Caco-2 (cell line): ENCODE measurements around the gene POLRMT. TPM values are rescaled to one million over a fixed set of nuclear protein-coding genes. Genes with fewer than 3 reads are reported as not detected.
"Not testable (repeated sequence)": the region's sequence is repeated elsewhere in the genome, so short reads cannot be mapped to it uniquely, and the experiment has no call there.

ENCODE experiments used
- BruUV-seq: library from RNA; stranded (reverse); fragments of 400-500 nt; replicated peaks from 2 replicates; lab custom pipeline; 2021; lab: Mats Ljungman, UMichigan
- CTCF ChIA-PET: fragments of 300-600 bp; sonication (Branson Sonifier 250); formaldehyde crosslinking; loops from one replicate; lab custom pipeline; 2022; ENCODE audit warnings: antibody characterized with exemption; lab: Charles Lee
- POLR2A ChIA-PET: fragments of 300-600 bp; sonication (Branson Sonifier 250); formaldehyde crosslinking; loops from one replicate; lab custom pipeline; 2022; ENCODE audit warnings: antibody characterized with exemption; lab: Charles Lee
- DNase-seq, 2 experiments: peaks; one replicate each; pipeline versions ENCODE4 v3.0.0 to v3.0.0-alpha.2; 2020 to 2022
- H3K27me3 ChIP-seq: replicated peaks from 2 replicates; pipeline ENCODE4 v1.6.0; 2011; ENCODE audit warnings: low read length; ENCODE audit not compliant: control insufficient read depth, insufficient read depth
- H3K36me3 ChIP-seq: 2 replicates; pipeline ENCODE4 v1.5.1; 2011; ENCODE audit warnings: low read length; ENCODE audit not compliant: control insufficient read depth, insufficient read depth
- H3K4me1 ChIP-seq: fragments of 250-450 bp; sonication (Bioruptor Pico); 2 replicates; pipeline ENCODE4 v1.5.1; 2020; ENCODE audit warnings: mild to moderate bottlenecking
- H3K4me3 ChIP-seq: 2 replicates; pipeline ENCODE4 v1.5.1; 2011; ENCODE audit warnings: low read depth, mild to moderate bottlenecking, control low read depth, low read length
- H3K9me3 ChIP-seq: fragments of 250-450 bp; sonication (Bioruptor Pico); 2 replicates; pipeline ENCODE4 v1.5.1; 2020; ENCODE audit warnings: mild to moderate bottlenecking, moderate library complexity
- H3K27ac Mint-ChIP-seq: one replicate; pipeline ENCODE4 v1.8.0; 2022; ENCODE audit warnings: mixed read lengths; ENCODE audit not compliant: unreplicated experiment
- H3K27me3 Mint-ChIP-seq: one replicate; pipeline ENCODE4 v1.8.0; 2022; ENCODE audit warnings: mixed read lengths; ENCODE audit not compliant: insufficient read depth, unreplicated experiment
- H3K36me3 Mint-ChIP-seq: one replicate; pipeline ENCODE4 v1.8.0; 2022; ENCODE audit warnings: mild to moderate bottlenecking, mixed read lengths; ENCODE audit not compliant: insufficient read depth, unreplicated experiment
- H3K4me1 Mint-ChIP-seq: one replicate; pipeline ENCODE4 v1.8.0; 2022; ENCODE audit warnings: low read depth, mixed read lengths; ENCODE audit not compliant: unreplicated experiment
- H3K4me3 Mint-ChIP-seq: one replicate; pipeline ENCODE4 v1.8.0; 2022; ENCODE audit warnings: mild to moderate bottlenecking, moderate library complexity, mixed read lengths; ENCODE audit not compliant: unreplicated experiment
- H3K9me3 Mint-ChIP-seq: one replicate; pipeline ENCODE4 v1.8.0; 2022; ENCODE audit warnings: mixed read lengths; ENCODE audit not compliant: unreplicated experiment
- intact Hi-C: fragments of 100-400 bp; cut with micrococcal nuclease; formaldehyde crosslinking; loops from one replicate; pipeline ENCODE4 v1.10.0; 2022; ENCODE audit not compliant: unreplicated experiment
- total RNA-seq: library from RNA; stranded (reverse); gene quantifications from 2 replicates; pipeline ENCODE4 v1.2.3, GENCODE V29; 2022
- TF ChIP-seq, protein P1 (sequence below), 2 experiments: fragments of 200-600 bp in 1 of 2; IDR thresholded peaks; 1 replicate in 1 of 2; 2 replicates in 1 of 2; pipeline versions ENCODE4 v1.5.1 to v1.8.0; 2011 to 2022; ENCODE audit warnings: antibody characterized with exemption in 1 of 2, control low read depth in 1 of 2, inconsistent platforms in 1 of 2, low read depth in 1 of 2, low read length in 1 of 2, mild to moderate bottlenecking in 1 of 2, moderate library complexity in 1 of 2; ENCODE audit not compliant: insufficient read depth in 1 of 2, severe bottlenecking in 1 of 2, unreplicated experiment in 1 of 2

Gene POLRMT
- total RNA-seq, 1 experiment from 2014 or later: 95.8 TPM

DNA sequence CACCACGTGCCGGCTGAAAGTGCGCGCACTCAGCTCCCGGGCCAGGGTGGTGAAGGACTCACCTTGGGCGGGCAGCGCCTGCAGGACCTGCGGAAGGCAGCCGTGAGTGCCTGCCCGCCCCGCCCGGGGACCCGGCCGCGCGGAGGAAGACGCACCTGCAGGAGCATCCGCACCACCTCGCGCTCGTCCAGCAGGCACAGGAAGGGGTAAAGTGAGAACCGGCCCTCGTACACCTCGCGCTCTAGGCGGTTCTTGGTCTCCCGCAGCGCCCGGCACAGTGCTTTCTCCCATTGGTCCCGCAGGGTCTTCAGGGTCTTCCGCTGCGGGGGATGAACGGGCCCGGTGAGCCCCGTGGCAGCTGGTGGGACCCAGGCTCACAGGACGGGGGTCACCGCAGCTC lies 10.7 kb downstream of the POLRMT start:
- Histone ChIP-seq H3K4me3 (no peak overlapping the region), H3K27me3 (no peaks in the 10 kb centered on the region), H3K4me1 (no peaks in the 10 kb centered on the region), H3K36me3 (no peaks in the 10 kb centered on the region; the same call in 1 of the 2 replicates), H3K9me3 (no peaks in the 10 kb centered on the region)
- POLR2A ChIA-PET: no interaction called here
- intact Hi-C loops: no loop called here
- H3K36me3 Mint-ChIP-seq: peaks cover 41% of the 10 kb centered on the region
- no TSS peak for BruUV-seq
- CTCF ChIA-PET: no interaction called here
- no peak overlapping the region for H3K4me3 Mint-ChIP-seq
- TF ChIP-seq, protein P1, sequence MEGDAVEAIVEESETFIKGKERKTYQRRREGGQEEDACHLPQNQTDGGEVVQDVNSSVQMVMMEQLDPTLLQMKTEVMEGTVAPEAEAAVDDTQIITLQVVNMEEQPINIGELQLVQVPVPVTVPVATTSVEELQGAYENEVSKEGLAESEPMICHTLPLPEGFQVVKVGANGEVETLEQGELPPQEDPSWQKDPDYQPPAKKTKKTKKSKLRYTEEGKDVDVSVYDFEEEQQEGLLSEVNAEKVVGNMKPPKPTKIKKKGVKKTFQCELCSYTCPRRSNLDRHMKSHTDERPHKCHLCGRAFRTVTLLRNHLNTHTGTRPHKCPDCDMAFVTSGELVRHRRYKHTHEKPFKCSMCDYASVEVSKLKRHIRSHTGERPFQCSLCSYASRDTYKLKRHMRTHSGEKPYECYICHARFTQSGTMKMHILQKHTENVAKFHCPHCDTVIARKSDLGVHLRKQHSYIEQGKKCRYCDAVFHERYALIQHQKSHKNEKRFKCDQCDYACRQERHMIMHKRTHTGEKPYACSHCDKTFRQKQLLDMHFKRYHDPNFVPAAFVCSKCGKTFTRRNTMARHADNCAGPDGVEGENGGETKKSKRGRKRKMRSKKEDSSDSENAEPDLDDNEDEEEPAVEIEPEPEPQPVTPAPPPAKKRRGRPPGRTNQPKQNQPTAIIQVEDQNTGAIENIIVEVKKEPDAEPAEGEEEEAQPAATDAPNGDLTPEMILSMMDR (IDR thresholded peaks at IDR 0.05; ENCODE audit: insufficient read depth in 1 of 2, low read depth in 1 of 2, low read length in 1 of 2, severe bottlenecking in 1 of 2, unreplicated experiment in 1 of 2): no peak
- no peak overlapping the region for H3K27ac Mint-ChIP-seq
- DNase-seq: no peak
- no peaks in the 10 kb centered on the region for H3K27me3 Mint-ChIP-seq
- no peaks in the 10 kb centered on the region for H3K4me1 Mint-ChIP-seq
- H3K9me3 Mint-ChIP-seq: no peaks in the 10 kb centered on the region

DNA sequence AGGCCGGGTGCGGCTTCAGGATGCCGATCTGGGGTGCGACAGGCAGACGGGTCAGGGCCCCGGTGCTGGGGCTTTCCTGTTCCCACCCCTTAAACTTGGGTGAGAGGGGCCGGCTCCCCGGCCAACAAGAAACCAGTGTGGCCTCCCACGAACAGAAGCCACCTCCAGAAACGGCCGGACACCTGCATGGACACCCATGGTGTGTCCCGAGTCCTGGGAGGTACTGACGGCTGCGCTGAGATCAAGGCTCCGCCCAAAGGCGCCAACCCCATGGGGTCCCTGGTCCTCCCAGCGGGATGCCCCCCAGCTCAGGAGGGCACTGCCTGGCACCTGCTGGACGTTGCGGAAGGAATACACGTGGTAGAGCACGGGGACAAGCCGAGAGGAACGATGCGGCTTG lies 11.5 kb downstream of the POLRMT start:
- no peaks in the 10 kb centered on the region for H3K4me1 Mint-ChIP-seq
- POLR2A ChIA-PET: no interaction called here
- no peak for DNase-seq
- no peaks in the 10 kb centered on the region for H3K9me3 ChIP-seq
- no peaks in the 10 kb centered on the region for H3K27me3 ChIP-seq
- H3K4me1 ChIP-seq: no peaks in the 10 kb centered on the region
- intact Hi-C loops: no loop called here
- no TSS peak for BruUV-seq
- TF ChIP-seq, protein P1 (IDR thresholded peaks at IDR 0.05; ENCODE audit: insufficient read depth in 1 of 2, low read depth in 1 of 2, low read length in 1 of 2, severe bottlenecking in 1 of 2, unreplicated experiment in 1 of 2): no peak
- peaks cover 32% of the 10 kb centered on the region for H3K36me3 Mint-ChIP-seq
- H3K27ac Mint-ChIP-seq: no peak overlapping the region
- CTCF ChIA-PET: no interaction called here
- H3K27me3 Mint-ChIP-seq: no peaks in the 10 kb centered on the region
- H3K4me3 Mint-ChIP-seq: no peak overlapping the region
- no peaks in the 10 kb centered on the region for H3K9me3 Mint-ChIP-seq
- no peaks in the 10 kb centered on the region; the same call in 1 of the 2 replicates for H3K36me3 ChIP-seq
- no peak overlapping the region for H3K4me3 ChIP-seq

DNA sequence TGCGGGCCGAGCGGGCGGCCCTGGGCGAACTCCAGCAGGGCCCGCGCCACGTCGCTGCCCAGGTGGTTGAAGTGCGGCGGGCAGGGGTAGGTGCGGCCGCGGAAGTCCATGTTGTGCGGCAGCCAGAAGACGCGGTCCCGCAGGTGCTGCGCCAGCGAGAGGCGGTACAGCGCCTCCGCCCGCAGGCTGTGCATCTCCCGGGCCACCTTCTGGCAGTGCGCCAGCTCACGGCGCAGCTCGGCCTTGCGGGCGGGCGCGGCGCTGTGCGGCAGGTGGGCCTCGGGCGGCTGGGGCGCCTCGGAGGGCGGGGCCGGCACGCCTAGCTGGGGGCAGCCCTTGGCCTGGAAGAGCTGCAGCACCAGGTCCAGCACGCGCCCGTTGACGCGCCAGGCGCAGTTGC lies 12.1 kb downstream of the POLRMT start:
- H3K4me1 ChIP-seq, DNase-seq, H3K9me3 Mint-ChIP-seq, intact Hi-C loops, H3K4me3 ChIP-seq, POLR2A ChIA-PET, CTCF ChIA-PET, H3K36me3 ChIP-seq, H3K4me3 Mint-ChIP-seq, H3K4me1 Mint-ChIP-seq, H3K27ac Mint-ChIP-seq, H3K9me3 ChIP-seq, H3K27me3 ChIP-seq, H3K27me3 Mint-ChIP-seq, BruUV-seq: not testable (repeated sequence)
- peaks cover 29% of the 10 kb centered on the region for H3K36me3 Mint-ChIP-seq
